ENCODE results near the gene TMEM116.

GRCh38 chr12:112025808-112026375 is 12.9 kb upstream of the TMEM116 start:
- TF ChIP-seq, protein P1, sequence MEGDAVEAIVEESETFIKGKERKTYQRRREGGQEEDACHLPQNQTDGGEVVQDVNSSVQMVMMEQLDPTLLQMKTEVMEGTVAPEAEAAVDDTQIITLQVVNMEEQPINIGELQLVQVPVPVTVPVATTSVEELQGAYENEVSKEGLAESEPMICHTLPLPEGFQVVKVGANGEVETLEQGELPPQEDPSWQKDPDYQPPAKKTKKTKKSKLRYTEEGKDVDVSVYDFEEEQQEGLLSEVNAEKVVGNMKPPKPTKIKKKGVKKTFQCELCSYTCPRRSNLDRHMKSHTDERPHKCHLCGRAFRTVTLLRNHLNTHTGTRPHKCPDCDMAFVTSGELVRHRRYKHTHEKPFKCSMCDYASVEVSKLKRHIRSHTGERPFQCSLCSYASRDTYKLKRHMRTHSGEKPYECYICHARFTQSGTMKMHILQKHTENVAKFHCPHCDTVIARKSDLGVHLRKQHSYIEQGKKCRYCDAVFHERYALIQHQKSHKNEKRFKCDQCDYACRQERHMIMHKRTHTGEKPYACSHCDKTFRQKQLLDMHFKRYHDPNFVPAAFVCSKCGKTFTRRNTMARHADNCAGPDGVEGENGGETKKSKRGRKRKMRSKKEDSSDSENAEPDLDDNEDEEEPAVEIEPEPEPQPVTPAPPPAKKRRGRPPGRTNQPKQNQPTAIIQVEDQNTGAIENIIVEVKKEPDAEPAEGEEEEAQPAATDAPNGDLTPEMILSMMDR (IDR thresholded peaks at IDR 0.05; ENCODE audit: extremely low read depth in 1 of 2, insufficient read depth in 1 of 2, low read depth in 1 of 2, low read length in 2 of 2) = no peak
- no peak for TF ChIP-seq POLR2A (IDR thresholded peaks at IDR 0.05; ENCODE audit: low read depth, low read length)

All from endothelial cell of umbilical vein (primary cell).